Measurements from ENCODE around the gene ESAM.

DNA sequence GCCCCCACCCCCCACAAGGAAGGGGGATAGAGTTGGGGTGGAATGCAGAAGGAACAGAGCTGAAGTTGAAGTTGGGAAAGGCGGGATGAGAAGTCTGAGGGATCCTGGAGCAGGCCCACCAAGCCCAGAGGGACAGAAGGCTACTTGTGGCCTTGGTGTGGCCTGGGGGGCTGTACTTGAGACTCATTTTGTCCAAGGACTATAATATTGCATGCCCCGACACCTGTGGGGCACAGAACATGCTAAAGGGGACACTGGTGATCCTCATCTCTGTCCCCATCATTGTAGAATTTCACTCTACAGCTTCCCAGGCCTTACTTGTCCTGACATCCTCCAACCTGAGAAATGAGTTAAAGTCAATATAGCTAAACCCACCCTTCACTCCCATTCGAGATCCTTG lies 1.3 kb downstream of the ESAM start:
- TF ChIP-seq, protein P1, sequence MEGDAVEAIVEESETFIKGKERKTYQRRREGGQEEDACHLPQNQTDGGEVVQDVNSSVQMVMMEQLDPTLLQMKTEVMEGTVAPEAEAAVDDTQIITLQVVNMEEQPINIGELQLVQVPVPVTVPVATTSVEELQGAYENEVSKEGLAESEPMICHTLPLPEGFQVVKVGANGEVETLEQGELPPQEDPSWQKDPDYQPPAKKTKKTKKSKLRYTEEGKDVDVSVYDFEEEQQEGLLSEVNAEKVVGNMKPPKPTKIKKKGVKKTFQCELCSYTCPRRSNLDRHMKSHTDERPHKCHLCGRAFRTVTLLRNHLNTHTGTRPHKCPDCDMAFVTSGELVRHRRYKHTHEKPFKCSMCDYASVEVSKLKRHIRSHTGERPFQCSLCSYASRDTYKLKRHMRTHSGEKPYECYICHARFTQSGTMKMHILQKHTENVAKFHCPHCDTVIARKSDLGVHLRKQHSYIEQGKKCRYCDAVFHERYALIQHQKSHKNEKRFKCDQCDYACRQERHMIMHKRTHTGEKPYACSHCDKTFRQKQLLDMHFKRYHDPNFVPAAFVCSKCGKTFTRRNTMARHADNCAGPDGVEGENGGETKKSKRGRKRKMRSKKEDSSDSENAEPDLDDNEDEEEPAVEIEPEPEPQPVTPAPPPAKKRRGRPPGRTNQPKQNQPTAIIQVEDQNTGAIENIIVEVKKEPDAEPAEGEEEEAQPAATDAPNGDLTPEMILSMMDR (IDR thresholded peaks at IDR 0.05): no peak
- TF ChIP-seq POLR2A (IDR thresholded peaks at IDR 0.05): no peak

Measured in thyroid gland (tissue), 4 donors.